Neural progenitor cell (in vitro differentiated cells): ENCODE results near the gene MPHOSPH10.
"Not testable (repeated sequence)": the region's sequence is repeated elsewhere in the genome, so short reads cannot be mapped to it uniquely, and the experiment has no call there.

Experiments used
- EZH2 ChIP-seq: fragments of 200-600 bp; sonication (generic); IDR thresholded peaks from 2 replicates; pipeline ENCODE4 v1.6.1; 2017; ENCODE audit warnings: antibody characterized with exemption, mild to moderate bottlenecking, moderate library complexity
- TF ChIP-seq, protein P1 (sequence below): fragments of 200-600 bp; sonication (generic); IDR thresholded peaks from 2 replicates; pipeline ENCODE4 v1.5.1; 2017; ENCODE audit warnings: antibody characterized with exemption, mild to moderate bottlenecking

DNA sequence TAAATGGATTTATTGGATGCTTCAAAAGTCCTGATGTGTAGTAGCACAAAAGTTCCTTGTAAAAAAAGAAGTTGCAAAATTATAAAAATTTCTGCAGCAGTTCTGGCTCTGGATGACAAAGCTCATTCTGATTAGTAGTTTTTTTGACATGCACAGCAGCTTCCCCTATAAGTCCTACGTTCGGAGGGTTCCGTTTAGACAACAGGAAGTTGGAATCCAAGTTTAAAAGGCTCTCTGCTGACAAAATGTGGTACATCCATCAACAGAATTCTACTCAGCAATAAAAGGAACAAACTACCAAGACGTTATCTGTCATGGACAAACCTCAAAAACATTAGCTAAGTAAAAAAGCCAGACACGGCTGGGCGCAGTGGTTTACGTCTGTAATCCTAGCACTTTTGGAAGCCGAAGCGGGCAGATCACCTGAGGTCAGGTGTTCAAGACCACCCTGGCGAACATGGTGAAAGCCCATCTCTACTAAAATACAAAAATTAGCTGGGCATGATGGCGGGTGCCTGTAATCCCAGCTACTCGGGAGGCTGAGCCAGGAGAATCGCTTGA, 46.6 kb upstream of the MPHOSPH10 start:
- TF ChIP-seq, protein P1, sequence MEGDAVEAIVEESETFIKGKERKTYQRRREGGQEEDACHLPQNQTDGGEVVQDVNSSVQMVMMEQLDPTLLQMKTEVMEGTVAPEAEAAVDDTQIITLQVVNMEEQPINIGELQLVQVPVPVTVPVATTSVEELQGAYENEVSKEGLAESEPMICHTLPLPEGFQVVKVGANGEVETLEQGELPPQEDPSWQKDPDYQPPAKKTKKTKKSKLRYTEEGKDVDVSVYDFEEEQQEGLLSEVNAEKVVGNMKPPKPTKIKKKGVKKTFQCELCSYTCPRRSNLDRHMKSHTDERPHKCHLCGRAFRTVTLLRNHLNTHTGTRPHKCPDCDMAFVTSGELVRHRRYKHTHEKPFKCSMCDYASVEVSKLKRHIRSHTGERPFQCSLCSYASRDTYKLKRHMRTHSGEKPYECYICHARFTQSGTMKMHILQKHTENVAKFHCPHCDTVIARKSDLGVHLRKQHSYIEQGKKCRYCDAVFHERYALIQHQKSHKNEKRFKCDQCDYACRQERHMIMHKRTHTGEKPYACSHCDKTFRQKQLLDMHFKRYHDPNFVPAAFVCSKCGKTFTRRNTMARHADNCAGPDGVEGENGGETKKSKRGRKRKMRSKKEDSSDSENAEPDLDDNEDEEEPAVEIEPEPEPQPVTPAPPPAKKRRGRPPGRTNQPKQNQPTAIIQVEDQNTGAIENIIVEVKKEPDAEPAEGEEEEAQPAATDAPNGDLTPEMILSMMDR, result not testable (repeated sequence)
- not testable (repeated sequence) for TF ChIP-seq EZH2
